ENCODE results near the gene JAG2.

The JAG2 gene

DNA sequence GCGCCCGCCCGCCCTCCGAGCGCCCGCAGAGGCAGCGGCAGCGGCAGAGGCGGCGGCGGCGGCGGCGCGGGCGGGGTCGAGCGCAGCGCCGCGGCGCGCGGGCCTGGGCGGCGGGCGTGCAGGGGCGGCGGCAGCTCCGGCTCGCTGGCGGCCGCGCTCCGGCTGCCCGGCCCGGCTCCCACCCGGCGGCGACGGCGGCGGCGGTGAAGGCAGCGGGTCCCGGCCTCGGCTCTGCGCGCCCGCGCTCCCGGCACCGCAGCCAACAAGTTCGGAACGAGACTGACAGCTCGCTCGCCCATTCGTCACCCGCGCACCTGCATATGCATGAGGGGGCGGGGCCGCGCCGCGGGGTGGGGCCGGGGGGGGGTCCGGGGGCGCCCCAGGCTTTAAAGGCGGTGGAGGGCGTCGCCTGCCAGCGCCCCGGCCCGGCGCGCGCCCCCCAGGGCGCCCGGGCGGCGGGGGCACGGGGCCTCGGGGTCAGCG lies at the start of gene JAG2:
JAG2 (minus strand) TSS at position 281 of the 483 bp plus-strand sequence. CDS start 356 bp downstream, outside the sequence.
- peak; percentile 9 for DNase-seq

DNA sequence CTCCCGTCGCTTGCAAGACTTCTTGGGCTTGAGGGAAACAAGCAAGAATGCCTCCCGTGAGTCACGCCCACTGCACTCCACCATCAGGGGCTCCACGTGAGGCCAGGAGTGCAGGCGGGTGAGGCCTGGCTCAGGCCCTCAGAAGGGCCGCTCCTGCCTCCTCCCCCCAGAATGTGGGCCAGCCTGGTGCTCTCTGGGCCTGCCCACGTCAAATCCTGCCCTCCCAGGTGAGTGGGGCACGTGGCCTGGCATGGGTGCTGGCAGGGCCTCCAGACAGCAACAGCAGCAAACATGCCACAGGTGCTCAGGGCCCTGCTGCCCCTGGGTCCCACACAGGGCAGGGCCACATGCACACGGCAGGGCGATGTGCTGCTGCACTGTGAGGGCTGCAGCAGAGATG lies 49.2 kb upstream of the JAG2 start:
- no peak for DNase-seq

DNA sequence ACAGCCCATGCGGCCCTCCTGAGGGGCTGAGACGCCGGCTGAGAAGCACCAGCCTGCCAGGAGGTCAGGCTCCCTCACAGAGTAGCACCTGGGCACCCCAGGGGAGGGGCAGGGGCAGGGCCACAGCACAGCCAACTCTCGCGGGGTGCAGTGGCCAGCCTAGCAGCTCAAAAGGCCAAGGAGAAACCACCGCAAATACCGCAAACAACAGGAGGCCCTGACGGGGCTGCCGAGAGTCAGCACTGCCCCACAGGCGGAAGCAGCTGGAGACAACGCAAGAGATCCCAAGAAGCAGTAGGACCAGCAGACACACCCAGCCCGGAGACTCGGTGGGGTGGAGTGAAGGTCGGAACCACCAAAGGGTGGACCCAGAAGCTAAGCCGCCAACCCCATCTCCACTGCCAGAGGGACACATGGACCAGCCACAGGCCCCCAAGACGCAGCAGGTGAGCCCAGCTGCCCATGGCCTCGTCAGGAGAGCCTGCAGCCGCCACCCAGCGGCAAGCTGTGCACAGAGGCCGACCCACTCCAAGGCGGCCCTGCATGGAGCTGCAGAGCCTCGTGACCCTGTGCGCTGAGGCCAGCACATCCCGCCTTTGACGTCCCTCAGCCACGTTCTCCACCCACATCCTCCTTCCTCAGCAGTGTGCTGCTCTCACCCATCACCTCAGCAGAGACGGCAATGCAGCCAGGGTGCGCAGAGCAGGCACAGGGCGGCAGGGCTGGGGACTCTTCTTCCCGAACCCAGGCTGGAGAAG lies 48.1 kb upstream of the JAG2 start:
- no peak for DNase-seq

DNA sequence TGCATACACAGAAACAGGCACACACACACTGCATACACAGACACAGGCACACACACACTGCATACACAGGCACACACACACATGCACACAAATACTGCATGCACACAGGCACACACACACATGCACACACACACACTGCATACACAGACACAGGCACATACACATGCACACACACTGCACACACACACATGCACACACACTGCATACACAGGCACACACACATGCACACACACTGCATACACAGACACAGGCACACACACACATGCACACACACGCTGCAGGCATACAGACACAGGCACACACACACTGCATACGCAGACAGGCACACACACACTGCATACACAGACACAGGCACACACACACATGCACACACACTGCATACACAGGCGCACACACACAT lies 47.0 kb upstream of the JAG2 start:
- no peak for DNase-seq

DNA sequence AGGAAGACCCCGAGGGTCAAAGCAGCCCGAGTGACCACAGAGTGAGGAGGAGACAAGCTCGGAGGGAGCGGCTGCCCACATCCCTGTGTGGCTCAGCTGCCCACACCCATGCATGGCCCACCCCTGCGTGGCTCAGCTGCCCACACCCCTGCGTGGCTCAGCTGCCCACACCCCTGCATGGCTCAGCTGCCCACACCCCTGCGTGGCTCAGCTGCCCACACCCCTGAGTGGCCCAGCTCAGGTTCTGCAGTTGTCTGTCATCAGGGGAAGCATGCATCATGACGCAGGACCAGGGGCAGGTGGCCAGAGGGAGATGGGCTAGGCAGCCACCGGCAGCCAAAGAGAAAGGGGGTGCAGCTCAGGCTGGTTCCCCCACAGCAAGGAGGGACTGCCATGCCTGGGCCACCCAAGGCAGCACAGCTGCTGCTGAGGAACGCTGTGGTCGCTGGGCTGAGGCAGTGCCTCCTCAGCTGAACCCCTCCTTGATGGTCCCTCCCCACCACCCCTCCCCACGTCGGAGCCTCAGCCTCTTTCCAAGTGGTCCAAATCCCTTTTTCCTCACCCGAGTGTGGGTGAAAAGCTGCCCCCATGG lies 45.8 kb upstream of the JAG2 start:
- no peak for DNase-seq

DNA sequence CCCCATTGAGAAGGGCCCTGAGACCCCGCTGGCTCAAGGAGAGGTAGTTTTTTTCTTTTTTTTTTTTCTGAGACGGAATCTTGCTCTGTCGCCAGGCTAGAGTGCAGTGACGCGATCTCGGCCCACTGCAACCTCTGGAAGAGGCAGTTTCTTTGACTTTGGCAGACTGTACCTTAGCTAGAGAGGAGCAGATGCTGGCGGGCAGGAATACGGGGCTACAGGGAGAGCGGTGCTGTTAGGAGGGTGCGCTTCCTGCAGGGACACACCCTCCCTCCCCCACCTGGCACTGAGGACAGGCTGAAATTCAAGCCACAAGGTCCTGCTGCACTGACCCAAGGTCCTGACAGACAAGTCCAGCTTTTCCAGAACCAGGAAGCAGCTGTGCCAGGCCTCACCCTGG lies 44.8 kb upstream of the JAG2 start:
- DNase-seq, result no peak

DNA sequence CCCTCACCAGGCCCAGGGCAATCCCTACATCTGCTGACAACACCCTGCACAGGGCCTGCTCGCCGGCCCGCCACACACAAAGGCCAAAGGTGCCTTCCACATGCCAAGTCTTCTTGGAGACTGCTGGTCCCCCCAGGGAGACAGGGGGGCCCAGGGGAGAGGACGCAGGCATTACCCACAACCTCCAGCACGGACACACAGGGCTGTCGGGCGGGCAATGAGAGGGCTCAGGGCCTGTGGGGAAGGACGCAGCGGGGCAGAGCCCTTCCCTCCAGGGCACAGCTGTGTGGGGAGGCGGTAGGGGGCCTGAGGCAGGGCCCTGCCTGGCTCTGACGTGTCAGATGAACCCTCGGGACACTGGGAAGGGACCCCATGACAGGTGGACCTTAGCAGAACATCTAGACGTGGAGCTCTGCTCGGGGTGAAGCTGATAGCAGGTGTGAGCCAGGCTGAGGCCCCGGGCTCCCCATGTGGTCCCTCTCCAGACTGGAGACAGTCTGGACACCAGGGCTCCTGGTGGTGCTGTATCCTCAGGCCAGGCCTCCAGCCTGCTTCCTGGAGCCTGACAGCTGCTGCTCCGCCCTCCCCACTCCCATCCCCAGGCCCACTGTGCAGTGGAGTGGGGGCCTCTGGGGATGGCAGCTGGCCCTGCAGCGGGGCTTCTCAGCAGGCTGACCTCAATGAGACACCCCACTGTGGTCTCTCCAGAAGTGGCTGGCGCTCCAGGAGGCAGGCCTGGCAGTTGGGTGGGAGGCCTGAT lies 44.1 kb upstream of the JAG2 start:
- no peak for DNase-seq

DNA sequence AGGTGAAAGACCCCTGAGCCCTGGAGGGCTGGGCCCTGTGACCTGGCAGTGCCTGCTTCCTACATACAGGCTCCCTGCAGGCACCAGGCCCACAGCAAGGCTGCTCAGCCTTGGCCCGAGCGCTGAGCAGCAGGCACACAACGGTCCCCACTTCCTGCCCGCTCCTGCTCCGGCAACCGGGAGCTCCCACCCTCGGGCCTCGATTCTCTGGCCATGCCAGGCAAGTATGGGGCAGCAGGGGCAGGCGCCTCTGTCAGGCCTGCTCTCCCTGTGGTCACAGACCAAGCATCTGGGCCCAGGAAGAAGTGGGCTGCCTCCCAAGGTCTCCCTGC lies 43.1 kb upstream of the JAG2 start:
- DNase-seq, result no peak

DNA sequence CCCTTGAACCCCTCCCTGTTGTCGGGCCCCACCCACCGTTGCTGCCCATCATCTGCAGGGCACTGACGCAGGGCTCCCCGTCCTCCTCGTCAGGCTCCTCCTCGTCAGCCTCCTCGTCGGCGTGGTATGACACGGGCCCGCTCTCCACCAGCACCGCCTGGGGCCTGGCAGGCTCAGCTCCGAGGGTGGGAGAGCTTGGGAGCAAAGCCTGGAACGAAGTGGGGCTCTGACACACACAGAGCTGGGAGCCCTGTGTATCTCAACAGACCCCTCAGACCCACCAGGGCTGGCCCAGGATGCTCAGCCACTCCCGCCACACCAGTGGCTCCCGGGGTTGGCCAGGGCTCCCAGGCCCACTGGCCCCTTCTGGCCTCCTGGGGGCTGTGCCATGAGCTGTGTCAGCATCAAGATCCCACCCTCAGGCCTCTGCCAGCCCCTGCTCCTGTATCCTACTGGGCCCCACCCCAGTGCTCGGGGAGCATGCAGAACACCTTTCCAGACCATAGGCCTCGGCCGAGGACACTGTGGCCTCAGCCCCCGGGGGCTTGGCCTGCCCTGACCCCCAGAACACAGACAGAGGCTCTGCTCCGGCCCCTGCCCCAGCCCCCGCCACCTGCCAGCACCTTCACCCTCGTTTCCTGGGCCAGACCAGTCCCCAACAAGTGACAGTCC lies 42.6 kb upstream of the JAG2 start:
- no peak for DNase-seq

DNA sequence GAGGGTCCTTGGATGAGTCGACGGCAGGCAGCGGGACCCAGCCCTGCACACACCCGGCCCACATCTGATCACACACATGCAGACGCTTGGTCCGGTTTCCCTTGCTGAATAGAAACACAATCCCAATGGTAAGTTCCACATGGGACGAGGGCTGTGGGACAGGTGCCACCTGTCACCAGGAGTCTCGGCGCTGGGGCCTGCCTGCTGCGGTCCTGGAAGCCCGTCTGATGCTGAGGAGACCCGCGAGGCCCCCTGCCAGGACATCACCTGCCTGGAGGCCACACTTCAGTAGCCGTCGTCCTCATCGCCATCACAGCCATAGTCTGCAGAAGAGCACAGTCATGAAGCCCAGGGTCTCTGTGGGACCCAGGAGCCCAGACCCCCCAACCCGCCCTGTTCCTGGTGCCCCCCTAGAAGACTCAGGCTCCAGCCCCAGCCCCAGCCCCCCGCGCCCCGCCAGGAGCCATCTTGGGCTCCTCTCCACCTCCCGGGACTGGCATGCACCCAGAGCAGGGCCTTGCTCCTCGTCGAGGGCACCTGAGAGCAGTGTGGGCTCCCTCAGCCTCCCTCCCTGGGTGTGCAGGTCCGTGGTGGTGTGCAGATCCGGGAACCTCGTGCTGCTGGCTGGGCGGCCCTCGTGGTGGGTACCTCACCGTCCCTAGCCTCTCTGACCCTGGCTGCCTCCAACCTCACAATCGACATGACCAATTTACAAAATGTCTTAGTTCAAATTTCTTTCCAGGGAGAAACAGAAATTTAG lies 41.9 kb upstream of the JAG2 start:
- no peak for DNase-seq

DNA sequence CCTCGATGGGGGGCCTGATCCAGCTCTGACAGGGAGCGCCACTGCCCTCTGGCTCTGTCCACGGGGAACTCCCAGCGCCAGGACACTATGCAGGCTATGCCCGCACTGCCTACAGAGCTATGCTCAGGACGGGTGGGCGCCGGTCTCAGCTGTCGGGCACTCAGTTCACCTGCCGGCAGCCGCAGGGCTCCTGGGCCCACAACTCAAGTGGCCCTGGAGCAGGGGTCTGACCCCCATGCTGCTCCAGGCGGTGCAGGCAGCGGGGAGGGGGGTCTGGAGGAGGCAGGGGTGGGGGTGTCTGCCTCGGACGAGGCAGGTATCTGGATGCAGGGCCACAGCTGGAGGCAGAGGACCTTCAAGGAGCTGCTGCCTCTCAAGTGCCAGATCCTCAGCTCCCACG lies 41.1 kb upstream of the JAG2 start:
- no peak for DNase-seq

DNA sequence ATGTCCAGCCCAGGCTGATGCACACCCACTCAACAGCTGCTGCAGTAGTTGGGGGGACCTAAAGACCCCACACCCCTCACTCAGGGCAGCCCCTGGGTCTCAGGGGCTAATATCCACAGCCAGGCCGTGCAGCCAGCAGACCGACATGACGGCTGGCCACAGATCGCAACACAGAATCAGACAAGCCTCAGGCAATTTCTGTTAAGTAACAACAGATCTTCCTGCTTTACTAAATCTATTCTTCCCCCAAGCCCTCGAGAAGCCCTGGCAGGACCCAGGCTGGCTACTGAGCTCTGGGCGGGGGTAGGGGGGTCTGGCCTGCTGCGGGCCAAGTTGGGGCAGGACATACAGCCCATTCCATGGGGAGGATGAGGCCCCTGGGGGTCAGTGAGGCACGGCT lies 40.5 kb upstream of the JAG2 start:
- no peak for DNase-seq

DNA sequence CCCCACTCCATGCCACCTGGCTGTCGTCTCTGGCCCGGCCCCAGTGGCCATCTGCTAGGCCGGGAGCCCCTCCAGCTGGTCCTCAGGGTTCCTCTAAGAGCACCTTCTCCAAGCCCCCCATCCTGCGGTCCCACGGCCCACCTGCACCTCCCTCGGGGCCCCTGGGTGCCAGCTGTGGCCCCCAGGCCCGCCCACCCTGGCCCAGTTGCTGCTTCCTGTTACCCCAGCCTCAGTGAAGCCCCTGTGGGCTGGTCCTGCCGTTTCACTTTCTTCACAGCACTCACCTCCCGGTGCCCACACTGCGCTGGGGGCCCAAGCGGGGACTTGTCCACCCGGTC lies 40.1 kb upstream of the JAG2 start:
- no peak for DNase-seq

DNA sequence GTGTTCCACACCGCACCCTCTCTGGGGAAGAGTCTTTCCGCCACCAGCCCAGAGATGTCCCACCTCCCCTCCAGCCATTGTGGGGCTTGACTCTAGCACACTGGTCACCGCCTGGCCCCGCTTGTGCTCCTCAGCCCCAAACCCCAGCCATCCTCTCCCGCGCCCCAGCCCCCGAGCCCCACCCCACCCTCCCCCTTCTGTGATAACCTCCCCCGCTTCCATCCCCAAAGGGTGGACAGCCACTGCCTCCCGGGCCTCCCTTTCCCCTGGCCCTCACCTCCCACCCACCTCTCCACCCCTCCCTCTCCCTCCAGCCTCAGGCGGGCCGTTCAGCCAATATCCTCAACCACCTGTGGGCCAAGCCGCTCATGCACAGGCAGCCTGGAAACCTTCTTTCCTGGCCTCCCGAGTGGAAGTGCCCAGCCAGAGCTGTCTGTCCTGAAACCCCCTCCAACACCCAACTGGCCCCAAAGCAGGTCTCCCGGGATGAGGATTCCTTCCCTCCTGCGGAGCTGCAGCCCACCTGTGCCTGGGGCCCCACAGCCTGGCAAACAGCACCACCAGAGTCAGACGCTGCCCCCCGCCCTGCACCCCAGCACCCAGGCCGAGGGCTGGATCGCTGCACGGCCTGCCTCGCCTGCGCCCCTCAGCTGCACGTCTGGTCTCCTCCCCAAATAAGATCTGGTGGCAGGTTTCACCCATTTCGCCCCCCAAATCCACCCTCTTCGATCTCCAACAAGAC lies 39.6 kb upstream of the JAG2 start:
- DNase-seq, result no peak

DNA sequence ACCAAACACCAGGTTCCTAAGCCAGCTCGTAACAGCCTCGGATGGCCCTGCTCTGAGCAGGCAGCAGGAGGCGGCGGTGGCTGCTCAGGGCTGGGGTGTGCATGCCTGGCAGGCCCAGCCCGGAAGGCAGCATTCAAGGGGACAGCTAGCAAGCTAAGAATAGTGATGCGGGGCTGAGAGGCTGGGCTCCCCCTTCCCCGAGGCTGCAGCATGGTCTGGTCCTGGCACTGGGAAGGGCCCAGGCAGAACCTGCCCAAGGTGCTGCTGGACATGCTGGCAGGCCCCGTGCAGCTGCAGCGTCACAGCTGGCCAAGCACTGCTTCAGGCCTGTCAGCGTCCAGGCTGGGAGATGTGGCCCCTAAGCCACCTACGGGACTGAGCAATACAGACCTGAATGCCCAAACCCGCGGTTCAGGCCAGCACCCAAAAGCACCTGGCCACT lies 38.9 kb upstream of the JAG2 start:
- no peak for DNase-seq

DNA sequence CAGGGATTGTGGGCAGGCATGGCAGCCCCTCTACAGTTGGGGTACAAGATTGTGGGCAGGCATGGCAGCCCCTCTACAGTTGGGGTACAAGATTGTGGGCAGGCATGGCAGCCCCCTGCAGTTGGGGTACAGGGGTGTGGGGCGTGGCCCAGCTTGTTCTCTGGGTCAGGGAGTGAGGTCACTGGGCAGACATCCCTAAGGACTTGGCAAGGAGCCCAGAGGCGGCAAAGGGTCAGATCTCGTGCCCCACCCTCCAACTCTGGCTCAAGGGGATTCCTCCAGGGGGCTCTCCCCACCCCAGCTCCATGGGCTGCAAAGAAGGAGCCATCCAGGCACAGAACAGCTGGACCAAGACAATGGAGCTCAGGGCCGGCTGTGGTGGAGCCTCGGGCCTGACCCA lies 38.3 kb upstream of the JAG2 start:
- DNase-seq, result no peak

DNA sequence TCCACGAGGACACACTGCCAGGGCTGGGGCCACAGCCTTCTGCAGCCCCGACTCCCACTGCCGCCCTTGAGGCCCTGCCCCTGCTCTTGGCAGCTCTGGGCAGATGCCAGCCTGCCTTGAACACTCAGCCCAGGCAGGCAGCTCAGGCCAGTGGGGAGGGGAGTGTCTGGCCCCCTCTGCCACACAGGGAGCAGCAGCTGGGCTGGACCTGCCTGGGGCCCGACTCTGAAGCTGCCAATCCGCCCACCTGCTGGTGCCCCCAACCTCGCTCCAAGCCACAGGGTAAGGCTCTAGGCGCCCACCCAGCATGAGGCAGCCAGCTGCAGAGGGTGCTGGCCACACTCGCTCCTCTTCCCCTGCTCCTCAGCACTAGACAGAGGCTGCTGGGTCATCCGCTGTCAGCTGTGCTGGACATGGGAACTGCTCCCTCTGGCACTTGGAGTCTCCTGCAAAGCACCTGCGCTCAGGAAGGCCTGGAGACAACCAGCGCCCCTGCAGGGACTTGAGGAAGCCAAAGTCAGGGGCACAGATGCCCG lies 37.2 kb upstream of the JAG2 start:
- no peak for DNase-seq

DNA sequence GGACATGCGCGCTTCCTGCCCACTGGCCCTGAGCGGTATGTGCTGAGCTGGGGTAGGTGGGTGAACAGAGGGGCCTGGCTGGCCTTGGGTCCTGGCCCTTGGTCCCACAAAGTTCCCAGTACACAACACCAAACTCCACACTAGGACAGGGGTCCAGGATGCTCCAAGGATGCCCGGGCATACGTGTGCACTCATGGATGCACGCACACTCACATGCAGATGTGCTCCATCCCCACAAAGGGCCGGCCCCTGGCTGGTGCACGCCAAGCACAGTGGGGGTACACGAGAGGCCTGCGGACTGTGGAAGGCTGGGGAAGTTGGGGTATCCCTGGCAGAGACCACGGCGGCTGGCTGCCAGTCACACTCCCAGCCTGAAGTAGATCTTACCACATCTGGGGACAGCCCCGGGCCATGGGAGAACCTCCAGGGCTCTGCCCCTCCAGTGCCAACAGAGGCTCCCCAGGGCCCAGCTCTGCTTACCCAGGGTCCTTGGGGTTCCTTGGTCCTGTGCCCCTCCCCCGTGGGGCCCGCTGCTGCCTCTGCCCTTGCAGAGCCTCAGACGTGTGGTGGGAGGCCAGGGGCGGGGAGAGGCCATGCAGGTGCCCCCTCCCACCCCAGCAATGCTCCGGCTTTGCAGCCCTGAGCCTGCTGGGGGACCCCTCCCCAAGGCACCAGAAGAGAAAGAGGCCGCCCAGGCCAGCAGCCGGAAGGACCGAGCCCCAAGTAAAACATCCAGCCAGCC lies 36.5 kb upstream of the JAG2 start:
- DNase-seq, result no peak

DNA sequence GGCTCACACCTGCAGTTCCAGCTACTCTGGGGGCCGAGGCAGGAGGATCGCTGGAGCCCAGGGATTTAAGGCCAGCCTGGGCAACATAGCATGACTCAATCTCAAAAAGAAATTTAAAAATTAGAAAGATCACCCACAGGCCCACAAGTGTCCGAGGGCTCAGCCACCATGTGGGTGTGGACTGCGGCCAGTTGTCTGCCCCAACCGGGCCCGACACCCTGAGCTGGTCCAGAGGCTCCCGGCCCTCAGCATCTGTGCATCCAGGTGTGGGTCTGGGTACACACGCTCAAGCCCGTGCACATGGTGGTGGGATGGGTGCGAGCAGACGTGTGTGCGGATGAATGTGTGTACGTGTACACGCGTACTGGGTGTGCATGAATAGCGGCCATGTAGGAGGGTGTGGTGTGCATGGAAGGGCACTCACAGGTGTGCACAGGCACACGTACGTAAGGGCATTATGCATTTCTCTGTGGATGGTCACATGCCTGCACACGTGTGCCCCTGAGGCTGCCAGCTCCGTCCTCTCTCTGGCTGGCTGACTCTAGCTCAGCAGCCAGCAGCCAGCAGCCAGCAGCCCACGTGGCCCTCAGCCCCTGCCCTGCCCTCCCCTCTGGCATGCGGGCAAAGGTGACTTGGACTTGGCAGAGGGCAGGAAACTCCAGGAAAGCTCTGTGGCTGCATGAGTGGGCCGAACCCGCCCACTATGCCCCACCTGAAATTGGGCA lies 35.8 kb upstream of the JAG2 start:
- DNase-seq, result no peak

DNA sequence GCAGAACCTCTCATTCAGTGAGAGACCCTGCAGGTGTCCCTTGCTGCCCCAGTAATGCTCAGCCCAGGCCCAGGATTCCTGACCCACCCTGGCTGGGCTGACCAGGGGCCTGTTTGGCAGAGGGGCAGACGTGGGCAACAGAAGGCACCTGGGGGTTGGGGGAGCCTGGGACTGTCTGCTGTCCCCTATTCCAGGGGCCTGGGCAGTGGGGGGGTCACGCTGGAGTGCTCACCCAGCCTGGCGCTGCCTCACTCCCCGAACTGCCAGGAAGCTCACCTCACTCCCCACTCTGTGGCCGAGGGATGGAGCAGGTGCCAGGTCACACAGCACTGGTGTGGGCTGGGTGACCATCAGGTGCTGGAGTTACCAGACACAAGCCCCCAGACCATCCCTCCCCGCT lies 35.1 kb upstream of the JAG2 start:
- DNase-seq, result no peak
